GM20000 (cell line): Measurements from ENCODE around the gene EFCAB9.

ENCODE experiments used
- DNase-seq: peaks from one replicate; pipeline ENCODE4 v3.0.0; 2012; ENCODE audit warnings: low spot score
- TF ChIP-seq, protein P1 (sequence below): IDR thresholded peaks from 2 replicates; pipeline ENCODE4 v1.5.1; 2012; ENCODE audit warnings: mild to moderate bottlenecking, control low read depth; ENCODE audit errors: extremely low read depth, missing control alignments

Gene EFCAB9

DNA sequence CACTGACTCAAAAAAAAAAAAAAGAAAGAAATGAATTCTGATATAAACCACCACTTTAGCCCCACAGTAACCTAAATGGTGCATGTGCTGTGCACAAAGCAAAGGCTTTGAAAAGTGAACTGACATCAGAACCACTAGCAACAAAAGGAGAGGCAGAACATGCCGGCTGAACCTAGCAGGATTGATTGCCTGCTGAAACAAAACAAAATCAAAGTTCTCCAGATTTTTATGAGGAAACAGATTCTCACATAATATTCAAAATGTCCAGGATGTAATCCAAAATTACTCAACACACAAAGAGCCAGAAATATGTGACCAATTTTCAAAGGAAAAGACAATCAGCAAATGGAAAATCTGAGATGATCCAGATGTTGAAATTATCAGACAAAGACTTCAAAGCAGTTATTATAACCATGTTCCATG is 51.7 kb downstream of the EFCAB9 start:
- no peak for DNase-seq
- TF ChIP-seq, protein P1, sequence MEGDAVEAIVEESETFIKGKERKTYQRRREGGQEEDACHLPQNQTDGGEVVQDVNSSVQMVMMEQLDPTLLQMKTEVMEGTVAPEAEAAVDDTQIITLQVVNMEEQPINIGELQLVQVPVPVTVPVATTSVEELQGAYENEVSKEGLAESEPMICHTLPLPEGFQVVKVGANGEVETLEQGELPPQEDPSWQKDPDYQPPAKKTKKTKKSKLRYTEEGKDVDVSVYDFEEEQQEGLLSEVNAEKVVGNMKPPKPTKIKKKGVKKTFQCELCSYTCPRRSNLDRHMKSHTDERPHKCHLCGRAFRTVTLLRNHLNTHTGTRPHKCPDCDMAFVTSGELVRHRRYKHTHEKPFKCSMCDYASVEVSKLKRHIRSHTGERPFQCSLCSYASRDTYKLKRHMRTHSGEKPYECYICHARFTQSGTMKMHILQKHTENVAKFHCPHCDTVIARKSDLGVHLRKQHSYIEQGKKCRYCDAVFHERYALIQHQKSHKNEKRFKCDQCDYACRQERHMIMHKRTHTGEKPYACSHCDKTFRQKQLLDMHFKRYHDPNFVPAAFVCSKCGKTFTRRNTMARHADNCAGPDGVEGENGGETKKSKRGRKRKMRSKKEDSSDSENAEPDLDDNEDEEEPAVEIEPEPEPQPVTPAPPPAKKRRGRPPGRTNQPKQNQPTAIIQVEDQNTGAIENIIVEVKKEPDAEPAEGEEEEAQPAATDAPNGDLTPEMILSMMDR: no peak

DNA sequence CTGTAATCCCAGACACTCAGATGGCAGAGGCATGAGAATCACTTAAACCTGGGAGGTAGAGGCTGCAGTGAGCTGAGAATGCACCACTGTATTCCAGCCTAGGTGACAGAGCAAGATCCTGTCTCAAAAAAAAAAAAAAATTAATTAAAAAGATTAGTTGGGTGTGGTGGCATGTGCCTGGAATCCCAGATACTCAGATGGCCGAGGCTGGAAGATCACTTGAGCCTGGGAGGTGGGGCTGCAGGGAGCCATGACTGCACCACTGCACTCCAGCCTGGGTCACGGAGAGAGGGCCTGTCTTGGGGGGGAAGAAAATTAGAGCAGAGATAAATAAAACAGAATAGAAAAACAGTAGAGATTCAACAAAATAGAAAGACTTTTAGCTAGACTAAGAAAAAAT is 54.7 kb downstream of the EFCAB9 start:
- DNase-seq: no peak
- TF ChIP-seq, protein P1: no peak

DNA sequence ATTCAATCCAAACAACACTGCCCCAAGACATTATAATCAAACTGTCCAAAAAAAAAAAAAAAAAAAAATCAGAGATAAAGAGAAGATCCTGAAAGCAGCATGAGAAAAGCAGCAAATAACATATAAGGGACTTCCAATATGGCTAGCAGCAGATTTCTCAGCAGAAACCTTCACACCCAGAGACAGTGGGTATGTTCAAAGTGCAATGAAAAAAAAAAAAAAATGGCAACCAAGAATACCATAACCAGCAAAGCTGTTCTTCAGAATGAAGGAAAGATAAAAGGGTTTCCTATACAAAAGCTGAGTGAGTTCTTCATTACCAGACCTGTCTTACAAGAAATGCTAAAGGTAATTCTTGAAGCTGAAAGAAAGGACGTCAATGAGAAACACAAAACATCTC is 57.4 kb downstream of the EFCAB9 start:
- DNase-seq: no peak
- TF ChIP-seq, protein P1: no peak

DNA sequence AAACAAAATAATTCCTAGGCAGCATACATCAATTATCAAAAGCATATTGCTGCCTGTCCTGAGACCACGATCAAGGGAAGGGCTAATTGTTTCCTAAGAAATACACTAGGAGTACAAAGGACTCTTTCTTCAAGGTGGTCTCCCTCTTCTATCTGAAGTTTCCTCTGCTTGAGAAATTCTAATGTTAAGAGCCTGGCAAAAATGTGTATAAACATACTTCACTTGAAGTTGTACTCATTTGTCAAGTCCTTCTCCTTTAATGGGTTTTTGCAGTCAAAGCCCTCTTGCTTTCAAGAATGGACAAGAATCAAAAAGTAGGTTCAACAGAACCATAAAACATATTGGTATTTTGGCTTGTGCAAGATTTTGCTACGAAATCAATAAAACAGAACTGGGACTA is 58.5 kb downstream of the EFCAB9 start:
- TF ChIP-seq, protein P1: no peak
- no peak for DNase-seq
